ENCODE data around the gene FSHR. TPM values are rescaled to one million over a fixed set of nuclear protein-coding genes. Genes with fewer than 3 reads are reported as not detected.

Gene FSHR
- polyA plus RNA-seq, 1 donor (not counting 4 experiments of a cell fraction or from before 2014, with no cell fraction given), result not detected

- DNase-seq (ENCODE audit: low read depth, low spot score) (no peak), FAIRE-seq (no peak)
- H2AFZ ChIP-seq (ENCODE audit: control insufficient read depth, low read length), result no peak overlapping the region
- H3K79me2 ChIP-seq (ENCODE audit: control insufficient read depth, insufficient read depth, low read length), result no peaks in the 10 kb centered on the region
- H3K4me2 ChIP-seq (ENCODE audit: control insufficient read depth, extremely low read depth, insufficient read depth, low read depth, low read length), result no peak overlapping the region
- no peaks in the 10 kb centered on the region for H3K36me3 ChIP-seq (ENCODE audit: control insufficient read depth in 2 of 2, extremely low read depth in 1 of 2, insufficient read depth in 2 of 2, low read length in 2 of 2)
- no peak overlapping the region for H3K27ac ChIP-seq (ENCODE audit: control insufficient read depth, insufficient read depth, low read length)
- H4K20me1 ChIP-seq (ENCODE audit: control insufficient read depth, extremely low read depth, insufficient read depth, low read length), result no peaks in the 10 kb centered on the region
- H3K27me3 ChIP-seq (ENCODE audit: control insufficient read depth, extremely low read depth, insufficient read depth, low read length), result no peaks in the 10 kb centered on the region
- H3K4me3 ChIP-seq (ENCODE audit: control insufficient read depth in 2 of 3, extremely low read depth in 1 of 3, insufficient read depth in 2 of 3, low read depth in 1 of 3, low read length in 3 of 3), result no peak overlapping the region
- H3K4me1 ChIP-seq (ENCODE audit: control insufficient read depth, extremely low read depth, insufficient read depth, low read length), result no peaks in the 10 kb centered on the region
- dilution Hi-C loops (cut with MboI; ENCODE audit: extremely low pct_ligation_motif_present, low sequenced_read_pairs), result no loop called here
- TF ChIP-seq CTCF (optimal IDR thresholded peaks at IDR 0.05 in 1 of 3, IDR thresholded peaks at IDR 0.05 in 1 of 3, conservative IDR thresholded peaks at IDR 0.05 in 1 of 3; ENCODE audit: extremely low read depth in 1 of 3, insufficient read depth in 2 of 3, low read length in 3 of 3) (no peak), EZH2 (IDR thresholded peaks at IDR 0.05; ENCODE audit: low read length) (no peak)
- no peak overlapping the region for H3K9ac ChIP-seq (ENCODE audit: control insufficient read depth, extremely low read depth, insufficient read depth, low read length)
- no peaks in the 10 kb centered on the region for H3K9me1 ChIP-seq (ENCODE audit: control insufficient read depth, extremely low read depth, insufficient read depth, low read length)
- no peaks in the 10 kb centered on the region for H3K9me3 ChIP-seq (ENCODE audit: control insufficient read depth, low read depth, low read length)
Observed at GRCh38 chr2:49080681-49081080, 73.6 kb downstream of the FSHR start.

GRCh38 chr2:49070716-49071115 is 83.6 kb downstream of the FSHR start:
- no peaks in the 10 kb centered on the region for H3K36me3 ChIP-seq (ENCODE audit: control insufficient read depth in 2 of 2, extremely low read depth in 1 of 2, insufficient read depth in 2 of 2, low read length in 2 of 2)
- no peaks in the 10 kb centered on the region for H3K79me2 ChIP-seq (ENCODE audit: control insufficient read depth, insufficient read depth, low read length)
- no peaks in the 10 kb centered on the region for H4K20me1 ChIP-seq (ENCODE audit: control insufficient read depth, extremely low read depth, insufficient read depth, low read length)
- no peak overlapping the region for H3K4me2 ChIP-seq (ENCODE audit: control insufficient read depth, extremely low read depth, insufficient read depth, low read depth, low read length)
- no peak overlapping the region for H3K27ac ChIP-seq (ENCODE audit: control insufficient read depth, insufficient read depth, low read length)
- no peak for FAIRE-seq
- no peak for DNase-seq (ENCODE audit: low read depth, low spot score)
- dilution Hi-C loops (cut with MboI; ENCODE audit: extremely low pct_ligation_motif_present, low sequenced_read_pairs), result no loop called here
- no peaks in the 10 kb centered on the region for H3K4me1 ChIP-seq (ENCODE audit: control insufficient read depth, extremely low read depth, insufficient read depth, low read length)
- H2AFZ ChIP-seq (ENCODE audit: control insufficient read depth, low read length), result no peak overlapping the region
- no peak overlapping the region for H3K9ac ChIP-seq (ENCODE audit: control insufficient read depth, extremely low read depth, insufficient read depth, low read length)
- H3K9me3 ChIP-seq (ENCODE audit: control insufficient read depth, low read depth, low read length), result no peaks in the 10 kb centered on the region
- TF ChIP-seq EZH2 (IDR thresholded peaks at IDR 0.05; ENCODE audit: low read length) (no peak), CTCF (optimal IDR thresholded peaks at IDR 0.05 in 1 of 3, IDR thresholded peaks at IDR 0.05 in 1 of 3, conservative IDR thresholded peaks at IDR 0.05 in 1 of 3; ENCODE audit: extremely low read depth in 1 of 3, insufficient read depth in 2 of 3, low read length in 3 of 3) (no peak)
- no peaks in the 10 kb centered on the region for H3K9me1 ChIP-seq (ENCODE audit: control insufficient read depth, extremely low read depth, insufficient read depth, low read length)
- no peaks in the 10 kb centered on the region for H3K27me3 ChIP-seq (ENCODE audit: control insufficient read depth, extremely low read depth, insufficient read depth, low read length)
- H3K4me3 ChIP-seq (ENCODE audit: control insufficient read depth in 2 of 3, extremely low read depth in 1 of 3, insufficient read depth in 2 of 3, low read depth in 1 of 3, low read length in 3 of 3), result no peak overlapping the region
